Body of pancreas (tissue), 4 donors: ENCODE data around the gene TRMT6. TPM values are rescaled to one million over a fixed set of nuclear protein-coding genes. Genes with fewer than 3 reads are reported as not detected.

Source experiments
- ATAC-seq: fragments of 150-250 bp; one replicate; pipeline ENCODE4 v1.9.1; 2016
- DNase-seq, 4 donors: peaks; one replicate each; pipeline ENCODE4 v3.0.0-alpha.2; 2019
- H3K27ac ChIP-seq, 4 donors: fragments of 200-600 bp; sonication (generic); 1 replicate in 3 of 4; 2 replicates in 1 of 4; pipeline versions ENCODE4 v1.5.1 to v1.6.1; 2016 to 2019; ENCODE audit warnings: mild to moderate bottlenecking in 1 of 4, mixed read lengths in 1 of 4, moderate library complexity in 1 of 4
- H3K27me3 ChIP-seq, 2 donors: fragments of 200-600 bp; sonication (generic); one replicate each; pipeline ENCODE4 v1.6.0; 2016; ENCODE audit warnings: mild to moderate bottlenecking in 1 of 2
- H3K36me3 ChIP-seq, 2 donors: fragments of 200-600 bp; sonication (generic); replicated peaks in 1 of 2; 2 replicates each; pipeline ENCODE4 v1.5.1; 2016; ENCODE audit warnings: low read depth in 2 of 2; ENCODE audit not compliant: insufficient read depth in 1 of 2
- H3K4me1 ChIP-seq: fragments of 200-600 bp; sonication (generic); one replicate; pipeline ENCODE4 v1.6.0; 2016
- H3K4me3 ChIP-seq, 2 donors: fragments of 200-600 bp; sonication (generic); 1 replicate in 1 of 2; 2 replicates in 1 of 2; pipeline ENCODE4 v1.5.1; 2016 to 2019
- H3K9me3 ChIP-seq, 3 donors: fragments of 200-600 bp; sonication (generic); 1 replicate in 2 of 3; 2 replicates in 1 of 3; pipeline ENCODE4 v1.5.1; 2016
- POLR2A ChIP-seq, 3 donors: fragments of 450-650 bp; IDR thresholded peaks; one replicate each; pipeline ENCODE4 v1.6.1; 2016; ENCODE audit warnings: antibody characterized with exemption in 3 of 3, mild to moderate bottlenecking in 2 of 3
- WGBS, 2 donors: methylation state at CpG; one replicate each; pipeline ENCODE4 v1.1.5; 2017; 5-methylcytosine and 5-hydroxymethylcytosine counted together
- intact Hi-C: fragments of 100-400 bp; cut with DNase I; formaldehyde crosslinking; loops from one replicate; pipeline ENCODE4 v1.15.1; 2023
- total RNA-seq, 2 donors: library from RNA; depleted of rRNA; stranded (reverse); fragments of >200 nt; gene quantifications; one replicate each; pipeline ENCODE4 v1.1.0, GENCODE V29; 2016
- TF ChIP-seq, protein P1 (sequence below), 7 experiments: fragments of 450-650 bp in 4 of 7; fragments of 200-600 bp in 3 of 7; sonication (generic) in 3 of 7; IDR thresholded peaks; one replicate each; pipeline ENCODE4 v1.5.1; 2016 to 2019; ENCODE audit warnings: antibody characterized with exemption in 7 of 7

The TRMT6 gene
- total RNA-seq, 2 donors from 2014 or later: 5.2 to 8.6 TPM

DNA sequence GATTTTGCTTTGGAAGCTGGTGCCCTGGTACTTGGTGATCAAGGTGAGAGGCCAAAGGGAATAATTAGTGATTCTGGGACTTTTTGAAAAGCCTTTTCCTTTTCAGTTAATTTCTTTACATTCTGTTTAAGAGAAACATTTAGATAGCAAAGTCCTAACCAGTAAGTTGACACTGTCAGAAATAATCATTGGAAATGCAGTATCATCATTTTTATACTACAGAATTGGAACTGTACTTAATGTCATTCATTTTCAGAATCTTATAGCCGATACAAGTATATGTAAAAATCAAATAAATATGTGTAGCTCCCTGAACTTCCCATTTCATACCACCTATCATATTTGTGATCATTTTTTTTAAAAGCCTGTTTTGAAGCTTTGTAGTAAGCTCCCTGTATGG, 27.6 kb upstream of the TRMT6 start:
- intact Hi-C loops: no loop called here

DNA sequence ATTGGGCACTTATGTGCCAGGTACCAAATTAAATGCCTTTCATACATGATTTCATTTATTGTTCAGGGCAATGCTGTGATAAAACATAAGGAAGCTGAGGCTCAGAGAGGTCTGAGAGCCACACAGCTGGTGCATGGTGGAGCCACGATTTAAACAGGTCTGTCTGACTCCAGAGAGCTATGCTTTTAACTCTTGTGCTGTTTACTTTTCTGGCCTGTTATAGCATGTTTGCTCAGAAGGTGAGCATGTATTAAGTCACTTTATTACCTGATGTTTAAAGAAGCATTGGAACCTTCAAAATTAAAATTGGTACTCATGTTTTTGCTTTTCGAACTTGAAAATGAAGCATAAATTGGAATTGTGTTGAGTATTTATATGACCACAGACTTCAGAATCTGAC, 26.9 kb upstream of the TRMT6 start:
- Histone ChIP-seq H3K27me3 (no peaks in the 10 kb centered on the region), H3K4me3 (no peak overlapping the region), H3K4me1 (peaks cover 10% of the 10 kb centered on the region), H3K36me3 (no peaks in the 10 kb centered on the region), H3K9me3 (no peaks in the 10 kb centered on the region), H3K27ac (no peak overlapping the region)
- 58% methylated on average over 2 of the region's 2 CpGs for WGBS, 2 donors
- no peak for DNase-seq
- ATAC-seq: no peak
- TF ChIP-seq POLR2A (IDR thresholded peaks at IDR 0.05): no peak
- TF ChIP-seq, protein P1, sequence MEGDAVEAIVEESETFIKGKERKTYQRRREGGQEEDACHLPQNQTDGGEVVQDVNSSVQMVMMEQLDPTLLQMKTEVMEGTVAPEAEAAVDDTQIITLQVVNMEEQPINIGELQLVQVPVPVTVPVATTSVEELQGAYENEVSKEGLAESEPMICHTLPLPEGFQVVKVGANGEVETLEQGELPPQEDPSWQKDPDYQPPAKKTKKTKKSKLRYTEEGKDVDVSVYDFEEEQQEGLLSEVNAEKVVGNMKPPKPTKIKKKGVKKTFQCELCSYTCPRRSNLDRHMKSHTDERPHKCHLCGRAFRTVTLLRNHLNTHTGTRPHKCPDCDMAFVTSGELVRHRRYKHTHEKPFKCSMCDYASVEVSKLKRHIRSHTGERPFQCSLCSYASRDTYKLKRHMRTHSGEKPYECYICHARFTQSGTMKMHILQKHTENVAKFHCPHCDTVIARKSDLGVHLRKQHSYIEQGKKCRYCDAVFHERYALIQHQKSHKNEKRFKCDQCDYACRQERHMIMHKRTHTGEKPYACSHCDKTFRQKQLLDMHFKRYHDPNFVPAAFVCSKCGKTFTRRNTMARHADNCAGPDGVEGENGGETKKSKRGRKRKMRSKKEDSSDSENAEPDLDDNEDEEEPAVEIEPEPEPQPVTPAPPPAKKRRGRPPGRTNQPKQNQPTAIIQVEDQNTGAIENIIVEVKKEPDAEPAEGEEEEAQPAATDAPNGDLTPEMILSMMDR (IDR thresholded peaks at IDR 0.05): no peak
- intact Hi-C loops: no loop called here

More for the DNA sequence above, 27.6 kb upstream of the TRMT6 start:
- TF ChIP-seq, protein P1 (IDR thresholded peaks at IDR 0.05): no peak
- no peak for TF ChIP-seq POLR2A (IDR thresholded peaks at IDR 0.05)
- Histone ChIP-seq H3K4me3 (no peak overlapping the region), H3K36me3 (no peaks in the 10 kb centered on the region), H3K27me3 (no peaks in the 10 kb centered on the region), H3K9me3 (no peaks in the 10 kb centered on the region), H3K4me1 (peaks cover 8% of the 10 kb centered on the region), H3K27ac (no peak overlapping the region)
- 97 to 100% methylated on average over 1 of the region's 1 CpG for WGBS, 2 donors
- no peak for DNase-seq
- ATAC-seq: no peak

DNA sequence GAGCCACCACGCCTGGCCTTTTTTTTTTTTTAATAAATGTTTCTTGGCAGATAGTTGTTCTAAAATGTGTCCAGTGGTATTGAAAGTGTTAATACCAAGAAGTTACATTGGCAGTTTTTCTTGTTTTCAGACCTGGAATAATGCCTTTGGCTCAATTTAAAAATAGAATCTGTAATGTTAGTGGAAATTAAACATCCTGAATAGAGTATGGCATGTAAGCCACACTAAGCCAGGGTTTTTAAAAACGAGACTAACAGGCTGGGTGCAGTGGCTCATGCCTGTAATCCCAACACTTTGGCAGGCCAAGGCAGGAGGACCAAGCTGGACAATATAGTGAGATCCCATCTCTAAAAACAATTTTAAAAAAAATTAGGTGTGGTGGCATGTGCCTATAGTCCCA, 25.4 kb upstream of the TRMT6 start:
- no peak overlapping the region for H3K27ac ChIP-seq
- no peaks in the 10 kb centered on the region for H3K9me3 ChIP-seq
- H3K27me3 ChIP-seq: no peaks in the 10 kb centered on the region
- peaks cover 12% of the 10 kb centered on the region for H3K4me1 ChIP-seq
- no peaks in the 10 kb centered on the region for H3K36me3 ChIP-seq
- DNase-seq (no peak), ATAC-seq (no peak)
- no peak overlapping the region for H3K4me3 ChIP-seq
- intact Hi-C loops: no loop called here
- TF ChIP-seq POLR2A (IDR thresholded peaks at IDR 0.05): no peak
- TF ChIP-seq, protein P1 (IDR thresholded peaks at IDR 0.05): no peak
- WGBS, 2 donors: 57 to 58% methylated on average over 2 of the region's 2 CpGs

DNA sequence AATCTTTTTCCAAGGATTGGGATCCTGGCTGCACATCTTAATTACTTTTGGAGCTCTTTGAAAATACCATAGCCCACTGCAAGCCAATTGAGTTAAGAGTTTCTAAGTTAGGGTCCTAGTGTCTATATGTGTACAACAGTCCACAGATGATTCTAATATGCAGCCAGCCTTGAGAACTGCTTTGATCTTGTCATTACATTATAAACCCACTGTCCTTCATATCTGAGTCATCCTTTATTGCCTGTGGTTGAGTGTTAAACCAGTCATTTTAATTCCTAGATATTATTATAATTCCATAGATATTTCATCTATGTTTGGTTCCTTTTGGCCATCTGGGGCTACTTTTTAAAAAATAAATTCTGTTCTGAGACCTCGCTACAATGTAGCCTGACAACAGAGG, 24.2 kb upstream of the TRMT6 start:
- intact Hi-C loops: no loop called here
- H3K36me3 ChIP-seq: no peaks in the 10 kb centered on the region
- 87 to 96% methylated on average over 1 of the region's 1 CpG for WGBS, 2 donors
- H3K4me3 ChIP-seq: no peak overlapping the region
- peak overlapping the region in 3 of 4 donors; percentile 70 to 84 (median 81) for H3K27ac ChIP-seq
- DNase-seq: no peak
- ATAC-seq: no peak
- TF ChIP-seq POLR2A (IDR thresholded peaks at IDR 0.05): no peak
- TF ChIP-seq, protein P1 (IDR thresholded peaks at IDR 0.05): no peak
- H3K27me3 ChIP-seq: no peaks in the 10 kb centered on the region
- H3K4me1 ChIP-seq: peaks cover 12% of the 10 kb centered on the region
- H3K9me3 ChIP-seq: no peaks in the 10 kb centered on the region

DNA sequence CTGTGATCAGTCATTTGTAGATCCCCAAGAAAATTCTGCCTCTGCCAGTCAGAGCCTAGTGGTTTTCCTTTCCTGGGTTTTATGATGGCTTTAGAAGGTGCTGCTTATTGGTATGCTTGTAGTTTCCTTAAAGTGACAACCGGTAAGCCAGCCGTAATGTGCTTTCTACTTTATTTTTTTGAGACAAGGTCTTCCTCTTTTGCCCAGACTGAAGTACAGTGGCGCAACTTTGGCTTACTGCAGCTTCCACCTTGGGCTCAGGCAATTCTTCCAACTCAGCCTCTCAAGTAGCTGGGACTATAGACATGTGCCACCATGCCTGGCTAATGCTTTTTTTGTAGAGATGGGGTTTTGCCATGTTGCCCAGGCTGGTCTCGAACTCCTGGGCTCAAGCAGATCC, 23.6 kb upstream of the TRMT6 start:
- ATAC-seq (no peak), DNase-seq (no peak)
- intact Hi-C loops: no loop called here
- WGBS, 2 donors: 78 to 93% methylated on average over 4 of the region's 4 CpGs
- Histone ChIP-seq H3K27me3 (no peaks in the 10 kb centered on the region), H3K4me3 (no peak overlapping the region), H3K4me1 (peaks cover 12% of the 10 kb centered on the region), H3K36me3 (no peaks in the 10 kb centered on the region), H3K9me3 (no peaks in the 10 kb centered on the region), H3K27ac (peak overlapping the region; percentile 69 to 84 (median 76))
- no peak for TF ChIP-seq POLR2A (IDR thresholded peaks at IDR 0.05)
- TF ChIP-seq, protein P1 (IDR thresholded peaks at IDR 0.05): no peak
